ENCODE results near the gene ALG14.
"Not testable (repeated sequence)": the region's sequence is repeated elsewhere in the genome, so short reads cannot be mapped to it uniquely, and the experiment has no call there.

Gene ALG14

GRCh38 chr1:95086949-95087533 is 14.3 kb upstream of the ALG14 start:
- DNase-seq = no peak

- DNase-seq = peak; percentile 77
Observed at GRCh38 chr1:95085376-95085775, 12.6 kb upstream of the ALG14 start.

- DNase-seq = peak; percentile 70
Observed at GRCh38 chr1:95084317-95085176, 11.8 kb upstream of the ALG14 start.

GRCh38 chr1:95080879-95081278 is 8.1 kb upstream of the ALG14 start:
- no peak for DNase-seq

- no peak for DNase-seq
Observed at GRCh38 chr1:95080446-95080845, 7.7 kb upstream of the ALG14 start.

GRCh38 chr1:95076034-95076433 is 3.3 kb upstream of the ALG14 start:
- DNase-seq = no peak

GRCh38 chr1:95073446-95073845 is 695 bp upstream of the ALG14 start:
- no peak for DNase-seq

- DNase-seq = no peak
Observed at GRCh38 chr1:95072117-95072516, 634 bp downstream of the ALG14 start.

GRCh38 chr1:95071539-95071938 is 1.2 kb downstream of the ALG14 start:
- DNase-seq = no peak

- DNase-seq = no peak
Observed at GRCh38 chr1:95069710-95070093, 3.0 kb downstream of the ALG14 start.

GRCh38 chr1:95068956-95069709 is 3.6 kb downstream of the ALG14 start:
- DNase-seq = no peak

- DNase-seq = no peak
Observed at GRCh38 chr1:95067568-95067967, 5.2 kb downstream of the ALG14 start.

- peak; percentile 41 for DNase-seq
Observed at GRCh38 chr1:95067062-95067461, 5.7 kb downstream of the ALG14 start.

- no peak for DNase-seq
Observed at GRCh38 chr1:95061445-95062006, 11.2 kb downstream of the ALG14 start.

GRCh38 chr1:95058974-95059373 is 13.8 kb downstream of the ALG14 start:
- DNase-seq = no peak

- DNase-seq = no peak
Observed at GRCh38 chr1:95057351-95057750, 15.4 kb downstream of the ALG14 start.

GRCh38 chr1:95049935-95050334 is 22.8 kb downstream of the ALG14 start:
- DNase-seq = no peak

GRCh38 chr1:95048317-95048716 is 24.4 kb downstream of the ALG14 start:
- no peak for DNase-seq

GRCh38 chr1:95047624-95048023 is 25.1 kb downstream of the ALG14 start:
- DNase-seq = not testable (repeated sequence)

- no peak for DNase-seq
Observed at GRCh38 chr1:95046359-95046758, 26.4 kb downstream of the ALG14 start.

GRCh38 chr1:95043141-95043980 is 29.4 kb downstream of the ALG14 start:
- DNase-seq = peak; percentile 93

- DNase-seq = no peak
Observed at GRCh38 chr1:95042286-95042685, 30.5 kb downstream of the ALG14 start.
